HFF-Myc (cell line): ENCODE results near the gene SLC22A7.

ENCODE experiments used
- DNase-seq: peaks from one replicate; pipeline ENCODE4 v3.0.0-alpha.2; 2011; ENCODE audit warnings: low read depth; ENCODE audit errors: extremely low read depth
- H3K4me3 ChIP-seq: replicated peaks from 2 replicates; pipeline ENCODE4 v1.5.1; 2011; ENCODE audit warnings: low read depth, mild to moderate bottlenecking, control low read depth, low read length
- TF ChIP-seq, protein P1 (sequence below): IDR thresholded peaks from 2 replicates; pipeline ENCODE4 v1.5.1; 2012; ENCODE audit warnings: mild to moderate bottlenecking, low read depth, low read length, control low read depth; ENCODE audit errors: missing control alignments

The SLC22A7 gene

DNA sequence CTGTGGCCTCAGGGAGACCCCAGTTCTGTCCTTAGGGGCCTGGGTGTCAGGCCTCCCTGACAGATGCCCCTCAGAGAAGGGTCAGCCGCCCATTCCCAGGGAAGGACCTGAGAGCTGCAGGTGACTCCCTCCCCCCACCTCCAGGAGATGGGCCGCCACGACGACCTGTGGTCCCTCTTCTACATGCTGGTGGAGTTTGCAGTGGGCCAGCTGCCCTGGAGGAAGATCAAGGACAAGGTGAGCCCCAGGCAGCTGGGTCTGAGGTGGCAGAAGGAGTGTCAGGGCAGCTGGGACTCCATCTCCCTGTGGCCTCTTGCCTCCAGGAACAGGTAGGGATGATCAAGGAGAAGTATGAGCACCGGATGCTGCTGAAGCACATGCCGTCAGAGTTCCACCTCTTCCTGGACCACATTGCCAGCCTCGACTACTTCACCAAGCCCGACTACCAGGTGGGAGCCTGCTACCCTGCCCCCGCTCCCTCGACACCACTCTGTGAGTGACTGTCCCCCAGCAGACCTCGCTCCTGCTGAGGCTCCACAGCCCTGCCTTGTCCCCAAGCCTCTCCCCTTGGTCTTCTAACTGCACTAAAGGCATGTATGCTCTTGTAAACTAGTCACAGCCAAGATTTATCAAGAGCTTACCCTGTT lies 42.5 kb upstream of the SLC22A7 start:
- no peak for DNase-seq
- H3K4me3 ChIP-seq, result no peak overlapping the region
- TF ChIP-seq, protein P1, sequence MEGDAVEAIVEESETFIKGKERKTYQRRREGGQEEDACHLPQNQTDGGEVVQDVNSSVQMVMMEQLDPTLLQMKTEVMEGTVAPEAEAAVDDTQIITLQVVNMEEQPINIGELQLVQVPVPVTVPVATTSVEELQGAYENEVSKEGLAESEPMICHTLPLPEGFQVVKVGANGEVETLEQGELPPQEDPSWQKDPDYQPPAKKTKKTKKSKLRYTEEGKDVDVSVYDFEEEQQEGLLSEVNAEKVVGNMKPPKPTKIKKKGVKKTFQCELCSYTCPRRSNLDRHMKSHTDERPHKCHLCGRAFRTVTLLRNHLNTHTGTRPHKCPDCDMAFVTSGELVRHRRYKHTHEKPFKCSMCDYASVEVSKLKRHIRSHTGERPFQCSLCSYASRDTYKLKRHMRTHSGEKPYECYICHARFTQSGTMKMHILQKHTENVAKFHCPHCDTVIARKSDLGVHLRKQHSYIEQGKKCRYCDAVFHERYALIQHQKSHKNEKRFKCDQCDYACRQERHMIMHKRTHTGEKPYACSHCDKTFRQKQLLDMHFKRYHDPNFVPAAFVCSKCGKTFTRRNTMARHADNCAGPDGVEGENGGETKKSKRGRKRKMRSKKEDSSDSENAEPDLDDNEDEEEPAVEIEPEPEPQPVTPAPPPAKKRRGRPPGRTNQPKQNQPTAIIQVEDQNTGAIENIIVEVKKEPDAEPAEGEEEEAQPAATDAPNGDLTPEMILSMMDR, result no peak

DNA sequence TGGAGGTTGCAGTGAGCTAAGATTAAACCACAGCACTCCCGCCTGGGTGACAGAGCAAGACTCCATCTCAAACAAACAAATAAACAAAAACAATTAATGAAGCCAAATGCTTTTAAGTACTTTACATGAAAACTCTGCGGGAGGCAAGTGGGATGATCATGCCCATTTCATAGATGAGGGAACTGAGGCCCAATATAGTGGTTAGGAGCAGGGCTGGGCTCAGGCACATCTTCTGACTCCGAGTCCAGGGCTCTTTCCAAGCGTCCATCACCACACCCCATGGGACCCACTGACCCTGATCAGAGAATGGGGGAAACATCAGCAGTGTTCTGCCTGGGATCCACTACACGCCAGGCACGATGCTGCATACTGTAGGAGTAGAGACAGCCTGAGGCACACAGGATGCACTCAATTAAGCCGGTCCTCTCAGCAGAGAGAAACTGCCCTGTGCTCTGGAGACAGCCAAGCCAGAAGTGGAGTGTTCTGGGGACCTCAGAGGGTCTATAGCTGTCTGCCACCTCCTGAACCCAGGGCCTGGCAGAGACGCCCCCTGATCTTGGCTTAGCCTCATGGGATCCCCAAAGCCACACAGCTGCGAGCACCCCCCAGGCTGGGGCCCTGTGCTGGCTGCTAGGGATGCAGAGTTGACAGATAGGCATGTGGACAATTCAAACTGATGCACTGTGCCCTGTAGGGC lies 41.2 kb upstream of the SLC22A7 start:
- TF ChIP-seq, protein P1, result no peak
- no peak for DNase-seq
- no peak overlapping the region for H3K4me3 ChIP-seq

DNA sequence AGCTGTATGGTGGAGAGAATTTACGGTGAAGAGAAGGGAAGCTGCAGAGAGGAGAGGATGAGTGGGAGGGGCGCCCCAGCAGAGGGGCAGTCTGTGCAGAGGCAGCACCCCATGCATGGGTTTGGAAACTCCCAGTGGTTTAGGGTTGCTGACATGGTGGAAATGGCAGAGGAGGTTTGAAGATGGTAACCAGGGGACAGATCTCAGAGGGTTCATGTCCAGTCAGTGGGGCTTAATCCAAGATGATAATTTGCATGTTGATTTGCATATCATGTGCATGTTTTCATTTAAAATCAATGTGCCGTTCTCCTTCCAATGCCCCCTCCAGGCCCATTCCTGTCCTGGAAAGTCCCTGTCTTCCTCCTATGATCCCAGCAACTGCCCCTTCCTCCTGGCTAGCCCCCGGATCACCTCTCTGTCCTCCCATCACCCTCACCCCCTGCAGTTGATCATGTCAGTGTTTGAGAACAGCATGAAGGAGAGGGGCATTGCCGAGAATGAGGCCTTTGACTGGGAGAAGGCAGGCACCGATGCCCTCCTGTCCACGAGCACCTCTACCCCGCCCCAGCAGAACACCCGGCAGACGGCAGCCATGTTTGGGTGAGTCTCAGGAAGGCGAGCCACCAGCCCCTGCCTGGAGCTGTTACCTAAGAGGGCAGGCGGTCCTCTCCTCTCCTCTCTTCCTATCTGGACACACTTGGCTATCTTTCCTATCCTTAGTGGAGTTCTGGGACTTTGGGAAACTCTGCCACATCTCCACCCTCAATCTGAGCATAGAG lies 40.5 kb upstream of the SLC22A7 start:
- H3K4me3 ChIP-seq, result no peak overlapping the region
- DNase-seq, result no peak
- TF ChIP-seq, protein P1, result no peak

DNA sequence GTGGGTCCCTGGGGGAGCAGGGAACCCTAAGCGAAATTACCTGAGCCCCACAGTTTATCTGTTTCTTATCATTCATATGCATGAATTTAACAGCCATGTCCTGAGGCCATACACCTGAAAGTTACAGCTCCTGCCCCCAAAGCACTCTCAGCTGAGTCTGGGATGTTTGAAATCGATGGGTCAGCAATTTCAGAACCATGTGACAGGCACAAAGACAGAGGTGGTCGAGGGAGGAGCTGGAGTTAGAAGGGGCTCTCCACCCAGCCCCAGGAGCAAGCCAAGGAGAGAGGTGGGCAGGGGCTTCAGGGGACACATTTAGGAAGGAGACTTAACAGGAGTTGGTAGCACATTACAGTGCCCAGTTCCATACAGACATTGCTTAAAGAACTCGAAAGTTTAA lies 39.9 kb upstream of the SLC22A7 start:
- H3K4me3 ChIP-seq, result no peak overlapping the region
- TF ChIP-seq, protein P1, result no peak
- no peak for DNase-seq

DNA sequence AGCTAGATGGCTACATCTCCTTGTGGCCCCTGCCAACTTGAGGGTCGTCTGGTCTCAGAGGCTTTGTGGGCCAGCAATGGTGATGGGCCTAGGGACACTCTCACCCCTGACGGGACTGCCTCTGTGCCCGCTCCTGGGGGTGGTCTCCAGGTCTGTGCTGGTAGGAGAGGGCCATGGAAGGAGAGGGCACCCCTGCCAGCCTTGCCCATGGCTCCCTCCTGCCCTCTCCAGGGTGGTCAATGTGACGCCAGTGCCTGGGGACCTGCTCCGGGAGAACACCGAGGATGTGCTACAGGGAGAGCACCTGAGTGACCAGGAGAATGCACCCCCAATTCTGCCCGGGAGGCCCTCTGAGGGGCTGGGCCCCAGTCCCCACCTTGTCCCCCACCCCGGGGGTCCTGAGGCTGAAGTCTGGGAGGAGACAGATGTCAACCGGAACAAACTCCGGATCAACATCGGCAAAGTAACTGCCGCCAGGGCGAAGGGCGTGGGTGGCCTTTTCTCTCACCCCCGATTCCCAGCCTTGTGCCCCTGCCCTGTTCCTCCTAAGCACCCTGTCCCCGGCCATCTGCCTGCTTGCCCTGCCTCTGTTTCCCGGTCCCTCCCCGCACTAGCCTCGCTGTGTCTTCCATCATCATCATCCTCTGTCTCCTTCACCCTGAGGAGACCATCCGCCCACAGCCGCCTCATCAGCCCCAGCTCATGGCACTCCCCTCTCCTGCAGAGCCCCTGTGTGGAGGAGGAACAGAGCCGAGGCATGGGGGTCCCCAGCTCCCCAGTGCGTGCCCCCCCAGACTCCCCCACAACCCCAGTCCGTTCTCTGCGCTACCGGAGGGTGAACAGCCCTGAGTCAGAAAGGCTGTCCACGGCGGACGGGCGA lies 39.0 kb upstream of the SLC22A7 start:
- TF ChIP-seq, protein P1, result no peak
- no peak overlapping the region for H3K4me3 ChIP-seq
- DNase-seq, result no peak

DNA sequence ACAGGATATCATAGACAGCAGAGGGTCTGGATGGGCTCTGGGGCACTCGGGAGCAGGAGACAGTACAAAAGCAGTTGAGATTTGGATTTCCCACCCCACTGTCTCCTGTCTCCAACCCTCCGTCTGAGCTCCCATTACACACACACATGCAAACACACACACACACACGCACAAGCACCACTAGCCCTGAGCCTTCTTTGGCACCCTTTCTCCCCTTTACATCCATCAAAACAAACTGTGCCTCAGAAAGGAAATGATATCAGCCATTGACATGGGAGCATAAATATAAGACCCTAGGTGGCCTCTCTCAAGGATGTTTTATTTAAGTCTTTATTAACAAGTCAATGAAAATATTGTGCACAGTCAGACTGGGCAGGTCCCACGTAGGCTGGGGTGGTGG lies 37.3 kb upstream of the SLC22A7 start:
- no peak for DNase-seq
- TF ChIP-seq, protein P1, result no peak
- no peak overlapping the region for H3K4me3 ChIP-seq
